Testis (tissue), 3 donors: ENCODE measurements around the gene CTBP2. TPM values are rescaled to one million over a fixed set of nuclear protein-coding genes. Genes with fewer than 3 reads are reported as not detected.

ENCODE experiments used
- DNase-seq: peaks from one replicate; pipeline ENCODE4 v3.0.0-alpha.2; 2019
- H3K27ac ChIP-seq, 2 donors: fragments of 200-600 bp; sonication (generic); one replicate each; pipeline ENCODE4 v1.5.1; 2019
- H3K27me3 ChIP-seq: fragments of 200-600 bp; sonication (generic); one replicate; pipeline ENCODE4 v1.5.1; 2019
- H3K36me3 ChIP-seq: fragments of 200-600 bp; sonication (generic); one replicate; pipeline ENCODE4 v1.5.1; 2017; ENCODE audit warnings: low read depth; ENCODE audit errors: missing control alignments
- H3K4me1 ChIP-seq: fragments of 200-600 bp; sonication (generic); one replicate; pipeline ENCODE4 v1.5.1; 2019
- H3K4me3 ChIP-seq, 2 donors: fragments of 200-600 bp; sonication (generic); one replicate each; pipeline ENCODE4 v1.5.1; 2017 to 2019
- H3K9me3 ChIP-seq: fragments of 200-600 bp; sonication (generic); one replicate; pipeline ENCODE4 v1.5.1; 2017
- CTCF ChIP-seq, 3 experiments: fragments of 450-650 bp in 2 of 3; fragments of 200-600 bp in 1 of 3; sonication (generic) in 1 of 3; IDR thresholded peaks; one replicate each; pipeline ENCODE4 v1.5.1; 2016 to 2019; ENCODE audit warnings: antibody characterized with exemption in 3 of 3, mild to moderate bottlenecking in 2 of 3, moderate library complexity in 1 of 3
- POLR2A ChIP-seq: fragments of 450-650 bp; IDR thresholded peaks from one replicate; pipeline ENCODE4 v1.6.1; 2017; ENCODE audit warnings: antibody characterized with exemption, mild to moderate bottlenecking, moderate library complexity
- WGBS, 2 donors: methylation state at CpG; one replicate each; pipeline ENCODE4 v1.1.5; 2018; 5-methylcytosine and 5-hydroxymethylcytosine counted together
- intact Hi-C: fragments of 100-400 bp; cut with DNase I; formaldehyde crosslinking; loops from one replicate; pipeline ENCODE4 v1.15.1; 2023; ENCODE audit warnings: low total_unique reads
- polyA plus RNA-seq: library from polyadenylated mRNA; stranded (reverse); fragments of 350-450 nt; fragmentation: Illumina TruSeq; extraction: RNeasy Lipid Tissue Mini Kit (QIAGEN cat#74804); gene quantifications from one replicate; pipeline ENCODE4 v1.2.3, GENCODE V29; 2014; ENCODE audit warnings: low read depth, low replicate concordance; ENCODE audit not compliant: insufficient read depth
- total RNA-seq, 2 donors: library from RNA; depleted of rRNA; stranded (reverse); fragments of >200 nt; gene quantifications; one replicate each; pipeline ENCODE4 v1.2.3, GENCODE V29; 2016

The CTBP2 gene
- total and polyA plus RNA-seq, 3 donors from 2014 or later: 44.7 to 79.5 (median 52.4) TPM

- intact Hi-C loops: no loop called here
- no peaks in the 10 kb centered on the region for H3K36me3 ChIP-seq
- no peaks in the 10 kb centered on the region for H3K9me3 ChIP-seq
- H3K4me1 ChIP-seq: peaks cover 53% of the 10 kb centered on the region
- H3K4me3 ChIP-seq: peak overlapping the region in 1 of 2 donors; percentile 79
- peak overlapping the region; percentile 95 to 99 for H3K27ac ChIP-seq
- TF ChIP-seq CTCF (IDR thresholded peaks at IDR 0.05): no peak
- TF ChIP-seq POLR2A: no peak
- 26 to 27% methylated on average over 13 of the region's 13 CpGs for WGBS, 2 donors
- H3K27me3 ChIP-seq: no peaks in the 10 kb centered on the region
- no peak for DNase-seq
Measured at GRCh38 chr10:125156739-125157480, 3.5 kb downstream of the CTBP2 start.

- WGBS, 2 donors: 41 to 49% methylated on average over 3 of the region's 3 CpGs
- no peaks in the 10 kb centered on the region for H3K9me3 ChIP-seq
- no peak overlapping the region for H3K4me3 ChIP-seq
- H3K36me3 ChIP-seq: no peaks in the 10 kb centered on the region
- TF ChIP-seq POLR2A (no peak), CTCF (IDR thresholded peaks at IDR 0.05) (no peak)
- intact Hi-C loops: no loop called here
- H3K4me1 ChIP-seq: peaks cover 60% of the 10 kb centered on the region
- DNase-seq: no peak
- H3K27ac ChIP-seq: peak overlapping the region; percentile 86 to 99
- H3K27me3 ChIP-seq: no peaks in the 10 kb centered on the region
Measured at GRCh38 chr10:125156196-125156595, 4.2 kb downstream of the CTBP2 start.

GRCh38 chr10:125155101-125155500, 5.3 kb downstream of the CTBP2 start:
- no peaks in the 10 kb centered on the region for H3K36me3 ChIP-seq
- peak overlapping the region; percentile 86 to 99 for H3K27ac ChIP-seq
- no peak for DNase-seq
- WGBS, 2 donors: 20 to 39% methylated on average over 8 of the region's 8 CpGs
- intact Hi-C loops: no loop called here
- peaks cover 64% of the 10 kb centered on the region for H3K4me1 ChIP-seq
- H3K4me3 ChIP-seq: peak overlapping the region in 1 of 2 donors; percentile 1
- no peak for TF ChIP-seq CTCF (IDR thresholded peaks at IDR 0.05)
- TF ChIP-seq POLR2A: no peak
- no peaks in the 10 kb centered on the region for H3K27me3 ChIP-seq
- H3K9me3 ChIP-seq: no peaks in the 10 kb centered on the region

- Histone ChIP-seq H3K4me1 (peaks cover 70% of the 10 kb centered on the region), H3K27me3 (no peaks in the 10 kb centered on the region), H3K36me3 (no peaks in the 10 kb centered on the region), H3K4me3 (peak overlapping the region in 1 of 2 donors; percentile 1), H3K27ac (peak overlapping the region; percentile 86 to 99), H3K9me3 (no peaks in the 10 kb centered on the region)
- DNase-seq: no peak
- TF ChIP-seq CTCF (IDR thresholded peaks at IDR 0.05): no peak
- intact Hi-C loops: no loop called here
- WGBS, 2 donors: 19 to 20% methylated on average over 6 of the region's 6 CpGs
Measured at GRCh38 chr10:125154529-125154928, 5.8 kb downstream of the CTBP2 start.
